H1 (cell line): ENCODE results near the gene PJVK. TPM values are rescaled to one million over a fixed set of nuclear protein-coding genes. Genes with fewer than 3 reads are reported as not detected.
A peak's percentile ranks its signal among the peaks of the same experiment; 100 is the strongest.

Experiments
- CTBP2 ChIP-seq: IDR thresholded peaks from 2 replicates; pipeline ENCODE4 v1.7.0; 2011; ENCODE audit warnings: borderline replicate concordance, mild to moderate bottlenecking, moderate library complexity, mixed read lengths, low read length; ENCODE audit not compliant: insufficient read depth, insufficient read length
- E2F6 ChIP-seq: IDR thresholded peaks from 2 replicates; pipeline ENCODE4 v1.6.1; 2012; ENCODE audit warnings: inconsistent platforms
- KDM1A ChIP-seq: fragments of 200-600, 300-600 bp; sonication (generic); IDR thresholded peaks from 2 replicates; pipeline ENCODE4 v1.7.1; 2016; ENCODE audit warnings: mild to moderate bottlenecking, low read length, borderline replicate concordance
- MAX ChIP-seq: IDR thresholded peaks from 2 replicates; pipeline ENCODE4 v1.6.1; 2012; ENCODE audit warnings: inconsistent platforms
- NRF1 ChIP-seq: IDR thresholded peaks from 2 replicates; pipeline ENCODE4 v1.6.1; 2011; ENCODE audit warnings: mild to moderate bottlenecking, low read depth, low read length, improper control_type of control experiment
- POLR2AphosphoS5 ChIP-seq: IDR thresholded peaks from 2 replicates; pipeline ENCODE4 v1.6.1; 2011; ENCODE audit warnings: low read depth, low read length
- TAF7 ChIP-seq: optimal IDR thresholded peaks from 2 replicates; pipeline ENCODE3; 2011; ENCODE audit warnings: low read depth, mild to moderate bottlenecking, inconsistent platforms, low read length, moderate library complexity, borderline replicate concordance
- TEAD4 ChIP-seq: IDR thresholded peaks from 2 replicates; pipeline ENCODE4 v1.6.1; 2012; ENCODE audit warnings: low read depth, low read length, inconsistent platforms, mixed read lengths
- polyA plus RNA-seq, 7 experiments: library from polyadenylated mRNA; depleted of rRNA in 3 of 7; stranded (reverse) in 5 of 7; unstranded in 2 of 7; fragments of >200 nt in 5 of 7; fragments of 200-250 nt in 2 of 7; gene quantifications; 1 replicate in 5 of 7; 2 replicates in 1 of 7; 4 replicates in 1 of 7; pipeline versions ENCODE4 v1.2.1 to v1.2.3, GENCODE V29; 2011 to 2013; ENCODE audit warnings: missing spikeins in 2 of 7, mixed read lengths in 2 of 7
- total RNA-seq: library from RNA; stranded (reverse); fragmentation: NEBNext Ultra II Directional; extraction: Animal tissue kit (Norgen Biotek cat#: 25700); gene quantifications from 2 replicates; pipeline ENCODE4 v1.2.1, GENCODE V29; 2021
- TF ChIP-seq, protein P1 (sequence below), 3 experiments: IDR thresholded peaks; 1 replicate in 2 of 3; 2 replicates in 1 of 3; pipeline versions ENCODE4 v1.5.1 to v1.6.1; 2011; ENCODE audit warnings: low read length in 3 of 3, mild to moderate bottlenecking in 3 of 3, inconsistent platforms in 2 of 3, low read depth in 1 of 3, moderate library complexity in 1 of 3; ENCODE audit not compliant: insufficient read depth in 1 of 3; ENCODE audit errors: control extremely low read depth in 1 of 3

The PJVK gene
- total and polyA plus RNA-seq, 2 of the 8 experiments (the other 6 are each of a cell fraction or from before 2014, with no cell fraction given): 2.4 to 2.8 TPM

GRCh38 chr2:178414266-178415247 lies 36.6 kb upstream of the PJVK start (continued):
- no peak for TF ChIP-seq TEAD4
- no peak for TF ChIP-seq NRF1
- TF ChIP-seq CTBP2: no peak
- TF ChIP-seq POLR2AphosphoS5: peak; percentile 67; the same call in 1 of the 2 replicates
- TF ChIP-seq, protein P1, sequence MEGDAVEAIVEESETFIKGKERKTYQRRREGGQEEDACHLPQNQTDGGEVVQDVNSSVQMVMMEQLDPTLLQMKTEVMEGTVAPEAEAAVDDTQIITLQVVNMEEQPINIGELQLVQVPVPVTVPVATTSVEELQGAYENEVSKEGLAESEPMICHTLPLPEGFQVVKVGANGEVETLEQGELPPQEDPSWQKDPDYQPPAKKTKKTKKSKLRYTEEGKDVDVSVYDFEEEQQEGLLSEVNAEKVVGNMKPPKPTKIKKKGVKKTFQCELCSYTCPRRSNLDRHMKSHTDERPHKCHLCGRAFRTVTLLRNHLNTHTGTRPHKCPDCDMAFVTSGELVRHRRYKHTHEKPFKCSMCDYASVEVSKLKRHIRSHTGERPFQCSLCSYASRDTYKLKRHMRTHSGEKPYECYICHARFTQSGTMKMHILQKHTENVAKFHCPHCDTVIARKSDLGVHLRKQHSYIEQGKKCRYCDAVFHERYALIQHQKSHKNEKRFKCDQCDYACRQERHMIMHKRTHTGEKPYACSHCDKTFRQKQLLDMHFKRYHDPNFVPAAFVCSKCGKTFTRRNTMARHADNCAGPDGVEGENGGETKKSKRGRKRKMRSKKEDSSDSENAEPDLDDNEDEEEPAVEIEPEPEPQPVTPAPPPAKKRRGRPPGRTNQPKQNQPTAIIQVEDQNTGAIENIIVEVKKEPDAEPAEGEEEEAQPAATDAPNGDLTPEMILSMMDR (IDR thresholded peaks at IDR 0.05; ENCODE audit: control extremely low read depth in 1 of 3, insufficient read depth in 1 of 3, low read depth in 1 of 3, low read length in 3 of 3): peak; percentile 91 to 97 (median 93)
- peak; percentile 79 for TF ChIP-seq E2F6
- peak; percentile 80 for TF ChIP-seq MAX
- no peak for TF ChIP-seq KDM1A
- TF ChIP-seq TAF7: peak; percentile 20
